ENCODE data around the gene CMIP.

Gene CMIP

DNA sequence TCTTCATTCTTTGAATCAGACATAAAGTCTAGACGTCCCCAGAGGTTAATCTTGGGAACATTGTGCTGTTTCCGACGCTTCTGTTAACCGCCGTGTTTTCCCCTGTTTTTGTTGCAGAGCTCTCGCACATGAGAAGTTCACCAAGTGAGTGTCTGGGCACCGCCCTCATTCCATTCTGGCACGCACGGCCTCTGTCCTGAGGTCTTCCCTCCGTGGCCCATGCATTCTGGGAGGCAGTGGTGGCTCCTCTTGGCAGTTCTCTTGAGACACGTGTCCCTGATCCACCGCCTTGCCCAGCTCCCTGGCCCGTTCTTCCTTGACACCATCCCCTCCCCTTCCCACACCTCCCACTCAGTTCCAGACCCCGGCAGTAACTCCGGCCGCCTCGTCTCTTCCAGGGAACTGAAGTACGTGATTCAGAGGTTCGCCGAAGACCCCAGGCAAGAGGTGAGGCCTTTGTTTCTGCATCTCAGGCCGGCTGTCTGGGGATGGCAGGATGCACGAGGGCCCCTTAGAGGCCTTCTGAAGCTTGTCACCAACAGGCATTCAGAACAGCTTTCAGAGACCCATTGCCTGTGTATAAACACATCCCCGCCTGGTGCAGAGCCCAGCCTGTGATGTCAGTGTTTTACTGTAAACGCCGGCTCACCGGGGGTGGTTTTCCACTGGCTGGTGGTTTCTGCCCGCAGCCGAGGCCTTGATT is 248.6 kb downstream of the CMIP start:
- no peak for DNase-seq

DNA sequence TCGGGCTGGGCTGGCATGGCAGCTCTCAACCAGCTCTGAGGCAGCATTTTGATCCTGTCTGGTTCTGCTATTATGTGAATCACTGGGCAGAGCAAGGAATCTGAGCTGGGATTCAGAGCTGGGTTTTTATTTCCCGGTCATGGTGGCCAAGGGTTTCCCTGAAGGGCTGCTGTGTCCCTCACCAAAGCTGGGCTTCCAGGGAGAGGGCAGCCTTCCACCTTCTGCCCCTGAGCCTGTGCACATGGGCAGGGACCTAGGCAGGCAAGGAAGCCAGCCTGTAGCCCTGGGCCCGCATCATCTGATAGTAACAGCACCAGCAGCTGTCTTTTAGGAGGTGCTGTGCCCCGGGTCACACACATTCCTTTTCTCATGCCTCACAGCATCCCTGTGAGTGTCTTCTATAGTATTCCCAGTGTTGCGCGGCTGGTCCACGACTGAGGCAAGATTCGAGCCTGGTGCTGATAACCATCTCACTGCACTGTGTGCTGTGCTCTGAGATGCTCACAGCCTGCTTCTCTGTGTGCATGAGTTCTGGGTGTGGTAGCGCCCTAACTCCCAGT is 249.2 kb downstream of the CMIP start:
- no peak for DNase-seq

DNA sequence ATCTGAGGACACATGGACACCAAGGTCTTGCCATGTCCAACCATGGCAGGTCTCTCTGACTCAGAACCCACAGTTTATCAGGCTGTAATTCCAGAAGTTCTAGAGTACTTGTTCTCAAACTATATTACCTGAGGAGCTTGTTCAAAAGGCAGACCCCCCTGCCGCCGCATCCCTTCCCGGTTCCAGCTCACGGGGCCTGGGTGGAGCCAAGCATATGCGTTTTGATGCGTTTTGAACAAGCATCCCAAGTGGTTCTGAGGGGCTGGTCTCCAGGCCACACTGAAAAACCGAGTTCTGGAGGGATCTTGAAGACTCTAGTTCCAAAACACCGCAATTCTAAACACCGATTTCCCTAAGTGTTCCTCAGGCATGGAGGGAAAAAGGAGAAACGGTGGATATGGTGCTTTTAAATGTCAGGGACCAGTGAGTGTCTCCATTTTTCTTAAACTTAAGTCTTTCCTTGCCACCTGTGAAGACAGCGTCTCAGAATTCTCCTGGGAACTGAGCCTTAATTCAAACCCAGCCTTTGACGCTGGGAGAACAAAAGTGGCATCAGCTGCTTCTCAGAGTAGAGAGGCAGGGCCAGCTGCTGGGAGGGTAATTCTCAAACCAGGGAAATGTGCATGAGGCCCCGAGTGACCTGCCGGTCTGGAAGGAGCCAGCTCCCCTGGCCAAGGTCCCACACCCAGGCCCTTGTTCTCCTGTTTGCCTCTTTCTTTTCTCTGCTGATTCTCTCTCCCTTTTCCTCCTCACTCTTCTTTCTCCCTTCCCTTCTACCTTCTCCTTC is 250.1 kb downstream of the CMIP start:
- no peak for DNase-seq

DNA sequence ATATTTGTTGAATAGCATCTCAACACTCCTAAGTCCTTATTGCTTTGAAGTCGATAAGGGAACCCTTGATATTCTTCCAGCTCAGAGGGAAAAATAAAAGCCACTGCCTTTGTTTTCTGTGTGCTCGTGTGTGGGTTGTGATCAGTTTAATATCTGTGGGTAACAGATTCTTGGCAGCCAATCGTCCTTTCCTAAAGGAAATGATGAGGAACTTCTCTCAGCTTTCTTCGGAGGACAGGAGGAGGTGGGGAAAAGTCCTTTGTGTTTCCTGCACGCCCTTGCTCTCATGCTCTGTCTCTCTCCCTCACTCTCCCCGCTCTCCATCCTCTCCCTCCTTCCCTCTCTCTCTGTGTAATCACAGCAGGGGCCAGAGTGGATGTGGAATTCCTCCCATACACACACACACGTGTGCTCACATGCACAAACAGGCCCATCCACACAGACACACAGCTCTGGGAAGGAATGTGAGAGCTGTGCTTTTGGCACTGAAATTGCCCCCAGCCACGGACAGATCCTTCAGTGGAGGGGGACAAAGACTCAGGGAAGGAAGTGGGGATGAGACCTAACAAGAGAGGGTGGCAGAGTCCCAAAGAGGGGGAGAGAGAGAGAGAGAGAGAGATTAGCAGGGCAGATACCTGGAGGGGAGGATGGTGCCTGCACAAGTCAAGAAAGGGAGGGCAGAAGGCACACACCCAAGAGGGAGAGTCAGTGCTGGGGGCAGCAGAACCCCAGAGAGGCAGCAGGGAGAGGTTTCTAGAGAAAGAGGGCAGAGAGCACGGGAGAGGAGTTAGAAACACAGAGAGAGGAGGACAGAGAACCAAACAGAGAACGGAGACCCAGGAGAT is 250.9 kb downstream of the CMIP start:
- DNase-seq = no peak

DNA sequence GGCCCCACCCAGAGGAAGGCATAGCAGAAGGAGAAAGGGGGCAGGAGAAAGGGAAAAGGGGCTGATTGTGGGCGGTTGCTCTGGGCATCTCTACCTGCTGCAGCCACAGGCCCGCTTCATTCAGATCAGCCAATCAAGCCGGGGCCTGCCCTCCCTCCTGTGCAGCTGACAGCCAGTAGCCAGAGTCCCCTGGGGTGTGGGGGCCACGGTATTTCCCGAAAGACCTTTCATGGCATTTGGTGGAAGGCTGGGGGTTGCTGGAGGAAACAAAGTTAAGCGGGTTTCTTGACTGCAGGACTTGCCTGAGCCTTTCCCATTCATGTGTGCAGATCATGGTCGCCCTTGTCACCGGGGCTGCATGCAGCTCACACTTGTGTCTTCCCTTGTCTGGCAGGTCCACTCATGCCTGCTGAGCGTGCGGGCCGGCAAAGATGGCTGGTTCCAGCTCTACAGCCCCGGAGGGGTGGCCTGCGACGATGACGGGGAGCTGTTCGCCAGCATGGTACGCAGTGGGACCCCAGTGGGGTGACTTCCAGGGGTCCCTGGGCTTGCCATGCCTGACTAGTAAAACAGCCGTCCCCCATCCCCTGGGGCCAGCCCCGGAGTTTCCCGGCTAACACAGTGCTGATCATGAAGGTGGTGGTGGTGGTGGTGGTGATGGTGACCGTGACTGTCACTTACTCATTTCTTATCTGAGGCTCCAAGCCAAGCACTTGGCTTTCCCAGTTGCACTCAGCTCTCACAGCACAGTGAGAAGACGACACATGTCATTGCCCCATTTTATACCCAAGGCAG is 251.8 kb downstream of the CMIP start:
- no peak for DNase-seq

DNA sequence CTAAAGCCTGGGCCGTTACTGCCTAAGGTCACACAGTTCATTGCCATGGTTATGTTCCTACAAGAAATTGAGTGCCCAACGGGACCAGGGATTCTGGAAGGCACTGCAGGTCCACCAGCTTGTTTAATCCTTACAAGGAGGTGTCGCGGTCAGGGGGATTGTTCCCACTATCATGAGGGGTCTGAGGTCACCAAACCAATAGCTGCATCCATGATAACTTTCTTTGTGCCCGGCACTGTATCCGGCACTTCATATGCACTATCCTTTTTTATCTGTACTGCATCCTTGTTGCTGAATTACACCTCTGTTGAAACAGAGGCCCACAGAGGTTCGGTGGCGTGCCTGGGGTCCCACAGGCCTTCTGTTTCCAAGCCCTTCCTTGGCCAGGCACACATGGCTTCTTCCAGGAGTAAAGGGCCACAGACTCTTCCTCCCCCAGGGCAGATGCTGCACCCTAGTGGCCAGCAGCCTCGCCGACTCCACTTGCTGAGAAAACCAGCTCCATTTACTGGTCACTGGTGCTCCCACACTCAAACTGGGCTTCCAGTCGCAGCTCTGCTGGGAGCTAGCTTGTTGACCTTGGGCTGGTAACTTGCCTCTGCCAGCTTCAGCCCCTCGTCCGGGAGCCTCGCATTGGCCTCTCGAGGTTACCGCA is 252.5 kb downstream of the CMIP start:
- peak; percentile 48 to 52 for DNase-seq

DNA sequence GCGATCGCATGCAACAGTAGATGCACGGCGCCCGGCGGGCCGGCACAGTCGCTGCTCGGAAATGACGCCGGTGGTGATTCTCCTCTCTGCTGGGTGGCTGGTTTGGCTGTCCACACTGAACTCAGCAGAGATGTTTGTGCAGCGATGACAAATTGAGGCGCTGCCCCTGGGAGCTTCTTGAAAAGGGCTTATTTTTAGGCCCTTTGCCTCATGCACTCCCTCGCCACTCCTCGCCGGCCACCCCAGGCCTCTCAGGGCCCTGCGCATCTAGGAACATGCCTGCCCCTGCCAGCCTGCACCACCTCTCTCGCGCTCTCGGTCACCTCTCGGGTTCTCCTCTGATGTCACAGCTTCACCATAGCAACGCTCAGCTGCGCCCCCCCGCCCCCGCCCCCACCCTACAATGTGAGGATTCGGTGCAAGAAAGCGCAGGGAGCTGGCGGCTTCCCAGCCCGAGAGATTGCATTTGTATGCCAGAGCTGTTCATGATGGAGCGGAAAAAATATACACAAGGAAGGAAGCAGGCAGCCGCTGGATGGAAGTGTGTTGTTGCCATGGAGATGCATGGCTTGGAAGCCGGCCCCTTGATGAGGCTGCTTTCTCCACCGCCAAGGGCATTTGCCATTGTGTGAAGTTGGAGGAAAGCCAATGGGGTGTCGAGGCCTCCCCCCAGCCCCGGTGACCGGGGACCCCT is 253.2 kb downstream of the CMIP start:
- no peak for DNase-seq

DNA sequence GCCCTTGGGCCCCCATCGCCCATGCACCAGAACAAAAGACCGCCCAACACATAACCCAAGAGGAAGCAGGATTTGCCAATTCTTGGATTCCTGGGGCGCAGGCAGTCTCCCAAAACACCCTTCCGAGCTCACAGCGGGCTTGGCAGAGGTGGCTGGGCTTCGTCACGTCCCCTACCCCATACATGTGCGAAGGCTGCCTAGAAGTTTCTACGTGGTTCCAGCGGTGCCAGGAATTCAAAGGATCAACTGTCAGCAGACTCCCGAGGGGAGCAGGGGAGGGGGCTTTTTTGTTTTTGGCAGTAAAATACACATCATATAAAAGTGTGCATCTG is 253.7 kb downstream of the CMIP start:
- DNase-seq = no peak

DNA sequence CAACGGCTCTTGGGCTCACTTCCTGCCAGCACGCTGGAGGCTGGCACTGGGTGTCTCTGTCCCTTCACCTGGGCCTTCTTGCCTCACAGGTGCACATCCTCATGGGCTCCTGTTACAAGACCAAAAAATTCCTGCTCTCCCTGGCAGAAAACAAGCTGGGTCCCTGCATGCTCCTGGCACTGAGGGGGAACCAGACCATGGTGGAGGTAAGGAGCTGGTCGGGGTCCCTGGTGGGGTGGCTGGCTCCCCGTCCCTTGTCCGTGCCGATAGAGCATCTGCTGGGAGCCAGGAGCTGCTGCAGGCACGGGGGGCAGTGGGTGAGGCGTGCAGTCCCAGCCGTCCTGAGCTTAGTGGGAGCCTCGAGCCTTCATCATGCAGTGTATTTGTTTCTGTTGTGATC is 255.0 kb downstream of the CMIP start:
- DNase-seq = no peak

DNA sequence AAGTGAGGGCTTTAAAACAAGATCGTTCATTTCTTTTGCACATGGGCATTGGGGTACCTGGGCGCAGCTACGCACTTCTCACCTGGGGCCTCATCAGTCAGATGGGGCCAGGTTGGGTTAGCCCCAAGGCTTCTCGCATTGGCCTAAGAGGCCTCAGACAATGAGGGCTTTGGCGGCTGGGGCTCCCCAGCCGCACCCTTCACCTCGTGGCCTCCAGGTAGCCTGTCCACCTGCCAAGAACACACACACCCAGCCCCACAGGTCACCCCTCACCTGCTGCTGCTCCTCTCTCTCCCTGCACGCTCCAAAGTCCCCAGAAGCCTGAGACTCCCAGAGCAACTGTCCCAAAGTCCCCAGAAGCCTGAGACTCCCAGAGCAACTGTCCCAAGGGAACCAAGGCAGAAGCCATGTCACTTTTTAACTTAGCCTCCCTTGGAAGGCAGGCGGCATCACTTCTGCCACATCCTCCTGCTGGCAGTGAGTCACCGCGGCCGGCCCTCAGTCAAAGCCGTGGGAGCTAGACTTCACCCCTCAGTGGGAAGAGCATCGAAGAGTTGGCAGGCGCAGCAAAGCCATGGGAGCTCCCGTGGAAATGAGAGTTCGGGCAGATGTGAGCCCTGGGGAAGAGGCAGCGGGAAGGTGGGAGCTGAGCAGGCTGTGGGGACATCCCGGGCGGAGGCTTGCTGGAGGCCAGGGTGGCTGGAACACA is 255.6 kb downstream of the CMIP start:
- no peak for DNase-seq

DNA sequence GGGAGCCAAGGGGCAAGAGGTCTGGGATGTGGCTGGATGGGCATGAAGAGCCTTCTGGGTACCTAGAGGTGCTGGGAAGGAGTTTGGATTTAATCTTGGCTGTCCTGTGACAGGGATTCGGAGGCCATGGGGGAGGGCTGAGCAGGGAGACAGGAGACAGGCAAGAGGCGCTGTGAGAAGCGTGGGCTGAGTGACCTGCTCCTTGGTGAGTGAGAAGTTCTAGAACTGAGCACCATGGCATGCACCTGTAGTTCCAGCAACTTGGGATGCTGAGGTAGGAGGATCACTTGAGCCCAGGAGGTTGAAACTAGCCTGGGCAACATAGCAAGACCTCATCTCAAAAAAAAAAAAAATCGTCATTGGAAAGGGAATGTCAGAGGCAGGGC is 256.2 kb downstream of the CMIP start:
- no peak for DNase-seq

DNA sequence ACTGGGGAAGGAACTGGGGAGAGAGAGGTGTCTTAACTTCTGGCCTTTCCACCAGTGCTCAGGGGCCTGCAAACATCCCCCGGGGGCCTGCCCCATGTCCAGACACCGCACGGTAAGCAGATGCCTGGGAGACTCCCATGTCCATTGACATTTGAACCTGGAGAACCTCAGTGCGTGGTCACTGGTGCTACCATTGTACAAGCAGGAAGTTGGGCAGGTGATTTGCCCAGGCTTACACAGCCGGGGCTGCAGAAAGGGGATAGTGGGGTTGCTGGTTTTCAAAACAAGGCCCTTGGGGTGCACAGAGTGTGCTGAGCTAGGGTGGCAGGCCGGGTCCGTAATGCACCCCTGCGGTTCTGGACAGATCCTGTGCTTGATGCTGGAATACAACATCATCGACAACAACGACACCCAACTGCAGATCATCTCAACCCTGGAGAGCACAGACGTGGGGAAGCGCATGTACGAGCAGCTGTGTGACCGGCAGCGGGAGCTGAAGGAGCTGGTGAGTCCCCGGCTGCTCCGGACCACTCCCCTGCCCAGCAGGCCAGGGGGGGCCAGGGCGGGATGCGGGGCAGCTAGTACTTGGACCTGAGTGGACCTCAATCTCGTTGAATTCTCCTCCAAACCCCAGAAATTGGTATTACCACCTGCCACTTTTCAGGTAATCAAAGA is 256.8 kb downstream of the CMIP start:
- no peak for DNase-seq

DNA sequence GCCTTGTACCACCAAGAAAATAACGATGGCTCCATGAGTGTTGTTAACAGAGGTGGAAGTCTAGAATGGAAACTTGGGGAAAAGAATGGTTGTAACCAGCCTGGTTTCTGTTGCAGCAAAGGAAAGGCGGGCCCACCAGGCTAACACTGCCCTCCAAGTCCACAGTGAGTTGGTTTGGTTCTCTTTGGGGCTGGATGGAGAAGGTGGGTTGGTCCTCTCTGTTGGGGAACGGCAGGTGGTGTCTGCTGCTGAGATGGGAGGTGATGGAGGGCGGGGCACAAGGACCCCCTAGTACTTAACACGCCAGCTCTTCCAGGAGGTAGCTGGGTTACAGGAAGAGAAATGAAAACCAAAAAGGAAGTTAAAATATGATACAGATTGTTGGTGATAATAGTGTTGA is 257.9 kb downstream of the CMIP start:
- no peak for DNase-seq

DNA sequence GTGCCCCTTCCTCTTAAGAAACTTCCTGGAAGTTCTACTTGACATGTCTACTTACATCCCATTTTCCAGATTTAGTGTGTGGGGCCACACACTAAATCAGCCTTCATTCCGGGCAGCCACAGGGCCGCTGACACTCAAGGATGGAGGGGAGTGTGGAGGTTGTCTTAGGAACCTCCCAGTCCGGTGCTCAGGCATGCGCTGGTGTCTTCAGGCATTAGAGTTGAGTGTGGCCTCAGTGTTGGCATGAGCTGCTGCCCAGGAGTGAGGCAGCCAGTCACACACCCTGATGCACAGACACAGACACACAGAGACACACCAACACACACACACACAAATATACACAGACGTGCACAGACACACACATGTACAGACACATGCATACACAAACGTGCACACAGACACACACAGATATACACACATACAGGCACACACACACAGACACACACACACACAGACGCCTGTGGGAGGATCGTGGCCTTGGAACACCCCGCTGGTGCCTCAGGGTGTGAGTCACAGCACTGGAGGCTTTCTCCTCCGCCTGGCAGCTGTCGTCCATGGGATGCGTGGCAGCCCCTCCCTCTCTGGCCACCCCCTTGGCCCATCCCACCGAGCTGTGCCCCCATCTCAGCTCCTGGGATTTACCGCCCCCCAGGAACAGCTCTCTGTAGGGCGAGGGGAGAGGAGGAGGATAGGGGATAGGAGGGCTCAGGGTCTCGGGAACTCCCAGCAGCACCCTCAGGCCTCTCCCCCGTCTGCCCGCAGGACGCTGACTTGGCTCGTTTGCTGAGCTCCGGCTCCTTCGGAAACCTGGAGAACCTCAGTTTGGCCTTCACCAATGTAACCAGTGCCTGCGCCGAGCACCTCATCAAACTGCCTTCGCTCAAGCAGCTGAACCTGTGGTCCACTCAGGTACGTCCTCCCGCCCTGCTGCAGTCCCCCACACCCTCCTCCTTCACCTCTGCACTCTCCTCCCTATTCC is 258.9 kb downstream of the CMIP start:
- DNase-seq = no peak

DNA sequence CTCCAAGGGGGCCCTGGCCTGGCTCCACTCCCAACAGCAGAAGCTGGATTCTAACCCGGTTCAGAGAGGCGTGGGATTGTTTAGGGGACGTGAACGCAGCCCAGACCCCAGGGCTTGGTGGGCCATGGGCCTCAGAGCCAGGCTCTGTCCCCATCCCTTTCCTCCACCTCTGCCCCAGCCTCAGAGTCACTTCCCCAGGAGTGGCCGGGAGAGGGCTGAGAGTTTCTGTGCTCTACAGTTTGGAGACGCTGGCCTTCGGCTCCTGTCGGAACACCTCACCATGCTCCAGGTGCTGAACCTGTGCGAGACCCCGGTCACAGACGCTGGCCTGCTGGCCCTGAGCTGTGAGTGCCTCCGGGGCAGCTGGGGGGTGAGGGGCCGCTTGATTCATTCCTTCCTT is 260.7 kb downstream of the CMIP start:
- no peak for DNase-seq

DNA sequence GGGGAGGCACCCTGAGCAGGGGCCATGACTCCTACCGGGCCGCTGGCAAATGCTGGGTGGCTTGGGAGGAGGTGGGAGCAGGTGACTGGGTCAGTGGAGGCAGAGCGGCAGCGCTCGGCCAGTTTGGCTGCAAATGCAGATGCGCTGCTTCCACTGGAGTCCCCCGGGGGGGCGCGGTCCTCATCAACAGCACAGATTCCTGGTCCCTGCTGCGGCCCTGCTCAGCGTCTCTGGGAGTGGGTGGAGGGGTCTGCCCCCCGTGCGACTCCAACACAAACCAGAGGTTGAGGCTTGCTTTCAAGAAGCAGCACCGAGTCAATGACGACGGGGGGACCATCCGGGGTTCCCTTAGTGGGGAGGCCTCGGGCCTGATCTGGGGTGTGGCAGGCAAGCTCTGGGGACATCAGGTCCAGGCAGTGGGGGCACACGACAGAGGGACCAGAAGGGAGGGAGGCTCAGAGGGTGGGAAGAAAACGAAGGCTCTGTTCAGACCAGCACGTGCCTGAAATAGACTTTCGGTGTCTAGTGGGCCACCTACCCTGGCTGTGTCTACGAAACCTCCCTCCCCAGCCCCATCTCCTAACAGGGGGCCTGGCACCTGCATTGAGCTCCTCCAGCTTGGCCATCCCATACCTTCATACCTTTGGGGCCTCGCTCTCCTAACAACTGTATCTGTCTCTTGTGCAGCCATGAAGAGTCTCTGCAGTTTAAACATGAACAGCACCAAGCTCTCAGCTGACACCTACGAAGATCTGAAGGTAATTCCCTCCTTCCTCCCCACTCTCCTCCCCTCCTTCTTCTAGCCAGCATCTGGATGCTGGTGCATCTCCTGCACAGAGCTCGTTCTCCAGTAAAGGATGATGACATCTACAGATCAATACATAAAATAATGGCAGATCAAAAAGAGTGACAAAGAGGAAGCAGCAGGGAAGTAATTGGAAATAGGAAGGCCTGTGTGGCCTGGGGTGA is 262.0 kb downstream of the CMIP start:
- no peak for DNase-seq
